HepG2 (cell line): ENCODE measurements around the gene NKX3-2. TPM values are rescaled to one million over a fixed set of nuclear protein-coding genes. Genes with fewer than 3 reads are reported as not detected.

Source experiments
- ATAC-seq: fragments of 200-7000 bp; cut with Tn5 transposase; 3 replicates; pipeline ENCODE4 v1.9.1; 2020; ENCODE audit warnings: mild to moderate bottlenecking, moderate library complexity
- BruUV-seq: library from RNA; stranded (reverse); fragments of 400-500 nt; replicated peaks from 2 replicates; lab custom pipeline; 2021; lab: Mats Ljungman, UMichigan
- CTCF ChIA-PET: fragments of 300-600 bp; formaldehyde crosslinking; extraction: SDS; loops from one replicate; lab custom pipeline; 2021; ENCODE audit warnings: low total read pairs, inconsistent platforms, low intra/inter-chr PET ratio; lab: Yijun Ruan, JAX
- POLR2A ChIA-PET: fragments of 350-600 bp; sonication (Branson Sonifier 250); formaldehyde crosslinking; loops from one replicate; lab custom pipeline; 2020; ENCODE audit warnings: antibody characterized with exemption, inconsistent platforms; lab: Yijun Ruan, JAX
- DNase-seq: peaks from one replicate; pipeline ENCODE4 v3.0.0-alpha.2; 2015; ENCODE audit warnings: low spot score
- FAIRE-seq: peaks from 3 replicates; lab custom pipeline; 2011; peaks lifted over from hg19 to GRCh38; lab: Jason Lieb, UNC
- H2AFZ ChIP-seq: one replicate; pipeline ENCODE4 v1.6.1; 2011; ENCODE audit warnings: low read length, inconsistent platforms
- H3K27ac ChIP-seq: fragments of 300-600 bp; 3 replicates; pipeline ENCODE4 v1.8.0; 2011; ENCODE audit warnings: mixed run types, mild to moderate bottlenecking, mixed read lengths, low read length, inconsistent platforms; ENCODE audit not compliant: insufficient read depth; ENCODE audit errors: extremely low read length
- H3K27me3 ChIP-seq, 2 experiments: fragments of 200-600 bp in 1 of 2; 2 replicates in 1 of 2; 3 replicates in 1 of 2; pipeline versions ENCODE4 v1.6.0 to v1.8.0; 2011; ENCODE audit warnings: low read length in 2 of 2, mild to moderate bottlenecking in 2 of 2, moderate library complexity in 2 of 2, inconsistent platforms in 1 of 2; ENCODE audit not compliant: insufficient read depth in 2 of 2, control insufficient read depth in 1 of 2
- H3K36me3 ChIP-seq, 2 experiments: fragments of 200-600 bp in 1 of 2; replicated peaks in 1 of 2; 2 replicates in 1 of 2; 3 replicates in 1 of 2; pipeline versions ENCODE4 v1.5.1 to v1.8.0; 2011; ENCODE audit warnings: low read length in 2 of 2, inconsistent platforms in 1 of 2; ENCODE audit not compliant: insufficient read depth in 2 of 2, control insufficient read depth in 1 of 2
- H3K4me1 ChIP-seq: 2 replicates; pipeline ENCODE4 v1.5.1; 2012; ENCODE audit warnings: low read length, inconsistent platforms; ENCODE audit not compliant: insufficient read depth
- H3K4me2 ChIP-seq: 2 replicates; pipeline ENCODE4 v1.6.0; 2011; ENCODE audit warnings: low read depth, low read length, inconsistent platforms
- H3K4me3 ChIP-seq, 3 experiments: fragments of 200-600 bp in 1 of 3; sonication (generic), shearing (Covaris generic) in 1 of 3; replicated peaks in 1 of 3; 2 replicates each; pipeline ENCODE4 v1.5.1; 2011 to 2016; ENCODE audit warnings: low read length in 3 of 3, inconsistent platforms in 2 of 3, low read depth in 2 of 3, mild to moderate bottlenecking in 2 of 3, control low read depth in 1 of 3, mixed read lengths in 1 of 3; ENCODE audit not compliant: insufficient read depth in 1 of 3
- H3K79me2 ChIP-seq: one replicate; pipeline ENCODE4 v1.6.1; 2011; ENCODE audit warnings: low read length, inconsistent platforms; ENCODE audit not compliant: insufficient read depth
- H3K9ac ChIP-seq: 2 replicates; pipeline ENCODE4 v1.6.0; 2011; ENCODE audit warnings: mild to moderate bottlenecking, low read depth, low read length, inconsistent platforms; ENCODE audit not compliant: insufficient read depth
- H3K9me3 ChIP-seq: 2 replicates; pipeline ENCODE4 v1.5.1; 2012; ENCODE audit warnings: mild to moderate bottlenecking, low read length
- H4K20me1 ChIP-seq: 2 replicates; pipeline ENCODE4 v1.6.0; 2011; ENCODE audit warnings: inconsistent platforms, mild to moderate bottlenecking, low read length, moderate library complexity; ENCODE audit not compliant: insufficient read depth
- BCL6 ChIP-seq: IDR thresholded peaks from 2 replicates; pipeline ENCODE4 v1.6.1; 2016; ENCODE audit warnings: missing genetic modification reagents, missing compliant biosample characterization
- CBX2 ChIP-seq, 2 experiments: fragments of 200-600 bp in 1 of 2; sonication (generic); formaldehyde crosslinking in 1 of 2; IDR thresholded peaks; 2 replicates each; pipeline versions ENCODE4 v1.7.0 to v1.8.1; 2018 to 2022; ENCODE audit warnings: low read depth in 2 of 2, low read length in 1 of 2, mild to moderate bottlenecking in 1 of 2, missing genetic modification reagents in 1 of 2
- CEBPB ChIP-seq: IDR thresholded peaks from 2 replicates; pipeline ENCODE4 v1.6.1; 2011; ENCODE audit warnings: low read depth, low read length, improper control_type of control experiment, borderline replicate concordance
- ELF4 ChIP-seq: sonication (generic); formaldehyde crosslinking; IDR thresholded peaks from 2 replicates; pipeline ENCODE4 v1.5.0; 2020; ENCODE audit warnings: missing genetic modification reagents, mild to moderate bottlenecking, moderate library complexity, borderline replicate concordance
- MIER3 ChIP-seq: IDR thresholded peaks from 2 replicates; pipeline ENCODE4 v1.6.1; 2016; ENCODE audit warnings: missing compliant biosample characterization, borderline replicate concordance
- ZNF570 ChIP-seq: sonication (generic); formaldehyde crosslinking; IDR thresholded peaks from 2 replicates; pipeline ENCODE4 v1.4.0; 2020; ENCODE audit warnings: mild to moderate bottlenecking, missing genetic modification reagents, borderline replicate concordance
- ZSCAN21 ChIP-seq: sonication (generic); formaldehyde crosslinking; IDR thresholded peaks from 2 replicates; pipeline ENCODE4 v1.8.0; 2022; ENCODE audit warnings: mild to moderate bottlenecking, missing genetic modification reagents, moderate library complexity, borderline replicate concordance
- WGBS: methylation state at CpG from one replicate; pipeline ENCODE4 v1.1.6; 2017; ENCODE audit warnings: low lambda C conversion rate; 5-methylcytosine and 5-hydroxymethylcytosine counted together
- in situ Hi-C: cut with HindIII; loops from 2 replicates; pipeline ENCODE4 v1.10.0; 2017; ENCODE audit warnings: low pct_unique_long_range_greater_than_20kb; ENCODE audit not compliant: extremely low pct_ligation_motif_present
- intact Hi-C: fragments of 100-400 bp; cut with micrococcal nuclease; formaldehyde crosslinking; loops from one replicate; pipeline ENCODE4 v1.10.0; 2022; ENCODE audit not compliant: unreplicated experiment
- polyA plus RNA-seq, 8 experiments: library from polyadenylated mRNA; depleted of rRNA in 3 of 8; stranded (reverse) in 7 of 8; unstranded in 1 of 8; fragments of >200 nt; fragmentation: Illumina TruSeq in 4 of 8; extraction: Trizol in 4 of 8; gene quantifications; 2 replicates each; pipeline versions ENCODE4 v1.2.1 to v1.2.3, GENCODE V29; 2011 to 2016; ENCODE audit warnings: low read depth in 4 of 8, missing spikeins in 1 of 8, mixed read lengths in 1 of 8; ENCODE audit not compliant: insufficient read depth in 1 of 8
- total RNA-seq, 5 experiments: library from RNA; depleted of rRNA; stranded (reverse); fragments of >200 nt; fragmentation: Illumina TruSeq; extraction: Trizol; gene quantifications; 2 replicates each; pipeline ENCODE4 v1.2.3, GENCODE V29; 2016; ENCODE audit warnings: low read depth in 1 of 5

NKX3-2 gene
- total and polyA plus RNA-seq, 2 of the 13 experiments (the other 11 are each of a cell fraction or from before 2014, with no cell fraction given): 0.07 to 0.13 TPM

GRCh38 chr4:13528821-13529127 lies 15.5 kb downstream of the NKX3-2 start (continued):
- no peak for TF ChIP-seq MIER3 (CRISPR knock-in tag)

GRCh38 chr4:13527981-13528820 lies 16.1 kb downstream of the NKX3-2 start:
- no peaks in the 10 kb centered on the region for H3K79me2 ChIP-seq
- H4K20me1 ChIP-seq: no peaks in the 10 kb centered on the region
- H3K9ac ChIP-seq: no peak overlapping the region
- H3K27ac ChIP-seq: no peak overlapping the region
- ChIA-PET POLR2A (no interaction called here), CTCF (no interaction called here)
- DNase-seq (no peak), ATAC-seq (no peak), FAIRE-seq (no peak)
- peaks cover 9 to 80% of the 10 kb centered on the region in 2 experiments for H3K27me3 ChIP-seq
- H3K4me2 ChIP-seq: no peak overlapping the region
- no TSS peak for BruUV-seq
- WGBS: 38% methylated on average over 30 of the region's 35 CpGs
- H3K36me3 ChIP-seq: no peaks in the 10 kb centered on the region
- no peak overlapping the region for H3K4me3 ChIP-seq
- intact Hi-C loops: no loop called here
- no peaks in the 10 kb centered on the region for H3K4me1 ChIP-seq
- no peak for TF ChIP-seq ZSCAN21 (CRISPR knock-in tag)
- no peak for TF ChIP-seq ELF4 (CRISPR knock-in tag)
- TF ChIP-seq ZNF570 (CRISPR knock-in tag): no peak
- peak; percentile 12; the same call in 1 of the 2 replicates for TF ChIP-seq CEBPB
- no peak for TF ChIP-seq CBX2 (IDR thresholded peaks at IDR 0.05; ENCODE audit: low read depth, low read length)
- no peak for TF ChIP-seq CBX2 (CRISPR knock-in tag; IDR thresholded peaks at IDR 0.05; ENCODE audit: low read depth)
- TF ChIP-seq BCL6: no peak
- in situ Hi-C loops: no loop called here
- H3K9me3 ChIP-seq: no peaks in the 10 kb centered on the region
- no peak overlapping the region for H2AFZ ChIP-seq
